Measurements from ENCODE around the gene CHCHD1.

Gene CHCHD1

DNA sequence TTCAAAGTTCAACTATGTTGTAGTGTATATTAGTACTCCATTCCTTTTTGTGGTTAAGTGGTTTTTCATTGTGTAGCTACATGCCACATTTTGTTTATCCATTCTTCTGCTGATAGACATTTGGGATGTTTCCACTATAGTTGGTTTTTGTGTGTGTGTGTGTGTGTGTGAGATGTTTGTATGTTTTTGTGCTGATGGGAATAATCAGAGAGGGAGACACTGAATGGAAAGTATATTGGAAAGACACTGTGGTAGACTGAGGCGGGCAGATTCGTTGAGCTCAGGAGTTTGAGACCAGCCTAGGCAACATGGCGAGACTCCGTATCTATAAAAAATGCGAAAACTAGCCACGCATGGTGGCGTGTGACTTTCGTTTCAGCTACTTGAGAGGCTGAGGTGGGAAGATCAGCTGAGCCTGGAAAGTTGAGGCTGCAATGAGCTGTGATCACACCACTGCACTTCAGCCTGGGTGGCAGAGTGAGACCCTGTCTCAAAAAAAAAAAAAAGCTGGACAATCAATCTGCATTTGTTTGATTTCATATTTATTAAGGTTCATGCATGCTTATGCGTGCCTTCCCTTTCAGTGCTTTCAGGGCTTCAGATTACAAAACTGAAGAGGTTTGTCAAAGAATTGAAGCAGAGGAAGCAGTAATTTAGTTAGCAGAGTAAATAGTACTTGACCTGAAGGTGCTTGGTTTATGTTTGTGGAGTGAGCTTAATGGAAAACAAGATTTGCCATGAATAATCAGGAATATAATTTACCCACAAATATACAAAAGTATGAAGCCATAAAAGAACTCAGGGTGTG, 22.9 kb upstream of the CHCHD1 start:
- ATAC-seq (peak; percentile 27), DNase-seq (ENCODE audit: low spot score in 2 of 2) (no peak)
- Mint-ChIP-seq H3K9me3 (no peaks in the 10 kb centered on the region), H3K4me3 (peak overlapping the region; percentile 58), H3K4me1 (peaks cover 87% of the 10 kb centered on the region), H3K36me3 (peaks cover 100% of the 10 kb centered on the region), H3K27ac (peak overlapping the region; percentile 77)

DNA sequence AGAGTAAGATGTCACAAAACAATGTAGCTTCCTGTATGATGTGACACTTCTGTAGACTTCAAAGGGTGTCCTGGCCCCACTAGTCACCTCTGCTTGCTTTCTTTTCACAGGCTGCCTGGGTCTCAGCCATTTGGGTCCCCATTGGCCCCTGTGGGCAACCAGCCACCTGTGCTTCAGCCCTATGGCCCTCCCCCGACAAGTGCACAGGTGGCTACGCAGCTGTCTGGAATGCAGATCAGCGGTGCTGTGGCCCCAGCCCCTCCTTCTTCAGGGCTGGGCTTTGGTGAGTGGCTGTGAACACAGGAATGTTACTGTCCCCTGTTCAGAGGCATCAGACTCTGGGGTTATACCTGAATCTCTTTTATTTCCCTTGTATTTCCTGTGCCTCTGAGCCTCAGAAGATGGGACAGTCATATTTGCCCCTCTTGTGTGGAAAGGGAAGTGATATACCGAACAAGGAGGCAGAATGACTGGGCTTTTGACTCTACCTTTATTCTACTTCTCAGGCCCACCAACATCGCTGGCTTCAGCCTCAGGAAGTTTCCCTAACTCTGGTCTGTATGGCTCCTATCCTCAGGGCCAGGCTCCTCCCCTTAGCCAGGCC, 22.2 kb upstream of the CHCHD1 start:
- H3K4me1 Mint-ChIP-seq: peaks cover 85% of the 10 kb centered on the region
- peak; percentile 81 for ATAC-seq
- H3K4me3 Mint-ChIP-seq: peak overlapping the region; percentile 58
- H3K9me3 Mint-ChIP-seq: no peaks in the 10 kb centered on the region
- peak overlapping the region; percentile 77 for H3K27ac Mint-ChIP-seq
- peak in 1 of 2 donors; percentile 72 for DNase-seq (ENCODE audit: low spot score in 2 of 2)
- peaks cover 100% of the 10 kb centered on the region for H3K36me3 Mint-ChIP-seq

DNA sequence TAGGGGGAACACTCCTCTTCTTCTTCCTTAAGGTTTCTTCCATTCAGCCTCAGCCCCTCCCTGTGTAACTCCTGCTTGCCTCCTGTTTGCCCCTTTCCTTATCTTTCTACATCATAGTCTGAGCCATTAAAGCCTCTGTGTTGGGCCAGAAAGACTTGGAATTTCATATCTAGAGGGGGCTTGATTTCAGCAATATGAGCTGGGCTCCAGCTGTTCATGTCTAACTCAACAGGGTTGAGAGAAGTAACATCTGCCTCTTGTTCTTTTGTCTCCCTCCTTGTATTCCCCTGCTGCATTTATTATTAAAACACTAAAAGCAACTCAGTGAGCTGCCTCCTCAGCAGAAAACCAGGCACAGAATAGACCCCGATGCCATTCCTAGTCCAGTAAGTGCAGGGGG, 20.1 kb upstream of the CHCHD1 start:
- ATAC-seq (no peak), DNase-seq (ENCODE audit: low spot score in 2 of 2) (no peak)
- Mint-ChIP-seq H3K27ac (peak overlapping the region; percentile 77), H3K4me1 (peaks cover 82% of the 10 kb centered on the region), H3K4me3 (no peak overlapping the region), H3K9me3 (no peaks in the 10 kb centered on the region), H3K36me3 (peaks cover 100% of the 10 kb centered on the region)

DNA sequence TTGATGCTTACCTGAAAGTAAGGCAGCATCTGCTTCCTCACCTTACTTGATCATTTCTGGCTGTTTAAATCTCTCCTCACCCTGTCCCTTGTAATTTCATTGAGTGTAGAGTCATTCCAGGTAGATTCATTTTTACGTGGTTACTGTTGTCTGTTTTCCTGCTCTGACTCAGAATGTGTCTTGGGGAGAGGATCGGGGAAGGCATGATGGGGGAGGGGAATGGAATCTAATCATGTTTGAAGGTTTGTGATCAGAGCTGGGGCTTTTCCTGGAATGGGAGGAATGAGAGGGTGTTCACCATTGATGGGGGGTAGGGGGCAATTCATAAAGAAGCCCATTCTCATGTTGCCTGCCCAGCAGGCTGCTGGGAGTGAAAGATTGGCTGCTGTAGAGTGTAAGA, 18.9 kb upstream of the CHCHD1 start:
- H3K27ac Mint-ChIP-seq: peak overlapping the region; percentile 85
- DNase-seq (ENCODE audit: low spot score in 2 of 2) (peak in 1 of 2 donors; percentile 71), ATAC-seq (peak; percentile 78)
- H3K36me3 Mint-ChIP-seq: peaks cover 99% of the 10 kb centered on the region
- no peaks in the 10 kb centered on the region for H3K9me3 Mint-ChIP-seq
- peaks cover 74% of the 10 kb centered on the region for H3K4me1 Mint-ChIP-seq
- H3K4me3 Mint-ChIP-seq: peak overlapping the region; percentile 40

DNA sequence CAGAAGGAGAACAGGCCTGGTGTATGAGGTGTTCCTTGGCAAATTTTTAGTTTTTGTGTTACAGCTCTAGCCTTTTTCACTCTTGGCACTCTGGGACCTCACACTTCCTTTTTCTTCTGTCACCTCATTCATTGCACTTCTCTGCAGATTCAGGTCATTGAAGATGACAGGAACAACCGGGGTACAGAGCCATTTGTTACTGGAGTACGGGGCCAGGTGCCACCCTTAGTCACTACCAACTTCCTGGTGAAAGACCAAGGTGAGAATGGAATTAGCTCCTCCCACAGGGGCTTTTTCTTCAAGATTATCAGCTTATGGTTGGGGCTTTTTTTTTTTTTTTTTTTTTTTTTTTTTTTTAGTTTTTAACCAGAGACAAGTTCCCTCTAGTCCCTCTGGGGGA, 18.5 kb upstream of the CHCHD1 start:
- peak overlapping the region; percentile 85 for H3K27ac Mint-ChIP-seq
- H3K36me3 Mint-ChIP-seq: peaks cover 99% of the 10 kb centered on the region
- H3K9me3 Mint-ChIP-seq: no peaks in the 10 kb centered on the region
- peak overlapping the region; percentile 40 for H3K4me3 Mint-ChIP-seq
- DNase-seq (ENCODE audit: low spot score in 2 of 2) (no peak), ATAC-seq (peak; percentile 42)
- peaks cover 70% of the 10 kb centered on the region for H3K4me1 Mint-ChIP-seq

DNA sequence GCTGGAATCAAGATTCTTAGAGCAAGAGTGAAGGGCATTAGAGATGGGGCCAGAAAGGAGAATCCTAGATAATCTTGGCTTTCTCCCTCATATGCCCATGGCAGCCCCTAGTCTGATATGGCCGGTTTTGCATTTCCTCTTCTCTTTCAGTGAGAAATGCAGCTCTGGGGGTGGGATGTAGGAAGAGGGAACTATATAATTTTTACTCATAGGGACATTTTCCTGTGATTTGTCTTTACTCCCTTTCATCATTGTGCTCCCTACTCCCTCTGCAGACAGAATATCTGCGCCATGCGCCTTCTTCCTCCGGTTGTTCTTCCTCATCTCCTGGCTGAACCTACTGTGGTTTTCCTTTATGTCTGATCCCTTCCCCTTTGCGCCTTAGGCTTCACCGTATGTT, 16.8 kb upstream of the CHCHD1 start:
- H3K9me3 Mint-ChIP-seq: no peaks in the 10 kb centered on the region
- DNase-seq (ENCODE audit: low spot score in 2 of 2): no peak
- H3K36me3 Mint-ChIP-seq: peaks cover 99% of the 10 kb centered on the region
- H3K4me1 Mint-ChIP-seq: peaks cover 69% of the 10 kb centered on the region
- peak overlapping the region; percentile 63 for H3K27ac Mint-ChIP-seq
- no peak overlapping the region for H3K4me3 Mint-ChIP-seq
- ATAC-seq: no peak

DNA sequence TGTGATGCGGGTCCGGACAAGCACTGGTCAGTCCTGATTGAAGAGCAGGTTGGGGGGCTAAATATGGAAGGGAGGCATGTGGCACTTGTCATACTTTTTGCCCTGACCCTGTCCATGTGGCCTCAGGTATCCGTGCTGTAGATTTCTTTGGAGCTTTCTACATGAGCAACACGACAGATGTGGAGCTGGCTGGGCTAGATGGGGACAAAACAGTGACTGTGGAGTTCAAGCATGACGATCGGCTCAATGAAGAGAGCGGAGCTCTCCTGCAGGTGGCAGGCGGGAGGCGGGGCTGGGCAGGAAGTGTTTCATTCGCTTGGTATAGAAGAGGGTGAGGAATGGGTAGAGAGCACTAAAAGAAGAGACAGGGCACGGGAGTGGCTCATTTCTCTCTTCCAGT, 13.0 kb upstream of the CHCHD1 start:
- DNase-seq (ENCODE audit: low spot score in 2 of 2) (no peak), ATAC-seq (no peak)
- Mint-ChIP-seq H3K4me1 (peaks cover 50% of the 10 kb centered on the region), H3K4me3 (peak overlapping the region; percentile 8), H3K36me3 (peaks cover 99% of the 10 kb centered on the region), H3K27ac (peak overlapping the region; percentile 55), H3K9me3 (no peaks in the 10 kb centered on the region)

DNA sequence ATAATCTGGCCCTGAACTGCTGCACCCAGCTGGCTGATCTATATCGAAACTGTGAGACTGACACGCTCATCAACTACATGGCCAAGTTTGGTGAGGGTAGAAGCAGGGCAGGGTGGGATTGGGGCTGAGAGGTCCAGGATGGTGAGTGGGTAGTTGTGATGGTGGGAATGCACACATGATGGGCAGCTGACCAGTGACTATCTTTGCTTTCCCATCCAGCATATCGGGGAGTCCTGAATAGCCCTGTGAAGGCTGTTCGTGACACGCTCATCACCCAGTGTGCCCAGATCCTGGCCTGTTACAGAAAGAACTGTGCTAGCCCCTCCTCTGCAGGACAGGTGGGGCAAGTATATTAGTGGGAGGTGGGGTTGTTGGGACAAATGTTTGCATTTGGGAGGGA, 12.5 kb upstream of the CHCHD1 start:
- Mint-ChIP-seq H3K36me3 (peaks cover 99% of the 10 kb centered on the region), H3K4me3 (peak overlapping the region; percentile 8), H3K4me1 (peaks cover 52% of the 10 kb centered on the region), H3K27ac (peak overlapping the region; percentile 55), H3K9me3 (no peaks in the 10 kb centered on the region)
- ATAC-seq: no peak
- no peak for DNase-seq (ENCODE audit: low spot score in 2 of 2)

DNA sequence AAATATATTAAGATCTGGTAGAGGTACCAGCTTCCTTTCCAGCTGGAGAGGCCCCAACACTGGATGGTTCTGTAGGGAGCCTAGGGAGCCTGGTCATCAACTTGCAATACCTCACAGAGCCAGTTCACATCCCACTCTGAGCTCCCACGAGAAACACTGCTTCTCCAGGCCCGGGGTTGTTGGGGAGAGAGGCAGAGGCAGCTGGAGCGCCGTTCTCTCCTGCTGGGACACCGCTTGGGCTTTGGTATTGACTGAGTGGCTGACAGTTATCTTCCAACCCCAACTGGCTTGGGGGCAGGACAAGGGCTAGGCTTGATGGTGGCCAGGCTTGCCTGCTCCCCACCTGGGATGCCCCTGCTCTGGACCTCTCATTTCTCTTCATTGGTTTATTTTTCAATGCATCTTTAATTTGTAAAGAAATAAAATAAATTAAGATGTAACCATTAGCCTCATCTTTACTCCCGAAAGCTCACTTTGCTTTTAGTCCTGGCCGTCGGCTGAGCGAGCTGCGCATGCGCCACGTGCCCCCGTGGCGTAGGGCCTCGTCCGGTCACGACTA, 10.0 kb upstream of the CHCHD1 start:
- Mint-ChIP-seq H3K9me3 (no peaks in the 10 kb centered on the region), H3K4me1 (peaks cover 59% of the 10 kb centered on the region), H3K27ac (peak overlapping the region; percentile 94), H3K36me3 (peaks cover 99% of the 10 kb centered on the region), H3K4me3 (peak overlapping the region; percentile 90)
- DNase-seq (ENCODE audit: low spot score in 2 of 2) (no peak), ATAC-seq (peak; percentile 2)

DNA sequence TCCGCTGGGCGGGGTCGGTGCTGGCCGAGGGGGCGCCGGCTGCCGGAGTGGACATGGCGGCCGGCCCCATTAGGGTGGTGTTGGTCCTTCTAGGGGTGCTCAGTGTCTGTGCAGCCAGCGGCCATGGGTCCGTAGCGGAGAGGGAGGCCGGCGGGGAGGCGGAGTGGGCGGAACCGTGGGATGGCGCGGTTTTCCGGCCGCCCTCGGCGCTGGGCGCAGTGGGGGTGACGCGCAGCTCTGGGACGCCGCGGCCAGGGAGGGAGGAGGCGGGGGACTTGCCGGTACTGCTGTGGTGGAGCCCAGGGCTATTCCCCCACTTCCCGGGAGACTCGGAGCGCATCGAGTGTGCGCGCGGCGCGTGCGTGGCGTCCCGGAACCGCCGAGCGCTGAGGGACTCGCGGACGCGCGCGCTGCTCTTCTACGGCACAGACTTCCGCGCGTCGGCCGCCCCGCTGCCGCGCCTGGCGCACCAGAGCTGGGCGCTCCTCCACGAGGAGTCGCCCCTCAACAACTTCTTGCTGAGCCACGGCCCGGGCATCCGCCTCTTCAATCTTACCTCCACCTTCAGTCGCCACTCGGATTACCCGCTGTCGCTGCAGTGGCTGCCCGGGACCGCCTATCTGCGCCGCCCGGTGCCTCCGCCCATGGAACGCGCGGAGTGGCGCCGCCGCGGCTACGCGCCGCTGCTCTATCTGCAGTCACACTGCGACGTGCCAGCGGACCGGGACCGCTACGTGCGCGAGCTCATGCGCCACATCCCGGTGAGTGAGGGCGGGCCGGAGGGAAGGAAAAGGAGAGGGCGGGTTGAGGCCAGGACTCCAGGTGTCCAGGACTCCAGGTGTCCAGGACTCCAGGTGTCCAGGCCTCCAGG, 9.3 kb upstream of the CHCHD1 start:
- Mint-ChIP-seq H3K9me3 (no peaks in the 10 kb centered on the region), H3K27ac (peak overlapping the region; percentile 94), H3K4me3 (peak overlapping the region; percentile 90), H3K36me3 (peaks cover 100% of the 10 kb centered on the region), H3K4me1 (peaks cover 64% of the 10 kb centered on the region)
- peak; percentile 83 for ATAC-seq
- DNase-seq (ENCODE audit: low spot score in 2 of 2): peak; percentile 81 to 94

DNA sequence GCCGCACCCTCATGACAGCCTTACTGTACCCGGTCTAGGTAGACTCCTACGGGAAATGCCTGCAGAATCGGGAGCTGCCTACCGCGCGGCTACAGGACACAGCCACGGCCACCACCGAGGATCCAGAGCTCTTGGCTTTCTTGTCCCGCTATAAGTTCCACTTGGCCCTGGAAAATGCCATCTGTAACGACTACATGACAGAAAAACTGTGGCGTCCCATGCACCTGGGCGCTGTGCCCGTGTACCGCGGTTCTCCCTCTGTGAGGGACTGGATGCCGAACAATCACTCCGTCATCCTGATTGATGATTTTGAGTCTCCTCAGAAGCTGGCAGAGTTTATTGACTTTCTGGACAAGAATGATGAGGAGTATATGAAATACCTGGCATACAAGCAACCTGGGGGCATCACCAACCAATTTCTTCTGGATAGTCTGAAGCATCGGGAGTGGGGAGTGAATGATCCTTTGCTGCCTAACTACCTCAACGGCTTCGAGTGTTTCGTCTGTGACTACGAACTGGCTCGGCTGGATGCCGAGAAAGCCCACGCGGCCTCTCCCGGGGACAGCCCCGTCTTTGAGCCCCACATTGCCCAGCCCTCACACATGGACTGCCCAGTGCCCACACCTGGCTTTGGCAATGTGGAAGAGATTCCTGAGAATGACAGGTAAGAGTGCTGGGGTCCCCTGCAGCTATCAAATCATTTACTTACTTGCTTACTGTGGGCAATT, 8.5 kb upstream of the CHCHD1 start:
- Mint-ChIP-seq H3K36me3 (peaks cover 100% of the 10 kb centered on the region), H3K27ac (peak overlapping the region; percentile 94), H3K9me3 (no peaks in the 10 kb centered on the region), H3K4me3 (peak overlapping the region; percentile 90), H3K4me1 (peaks cover 66% of the 10 kb centered on the region)
- peak; percentile 2 for ATAC-seq
- peak in 1 of 2 donors; percentile 64 for DNase-seq (ENCODE audit: low spot score in 2 of 2)

DNA sequence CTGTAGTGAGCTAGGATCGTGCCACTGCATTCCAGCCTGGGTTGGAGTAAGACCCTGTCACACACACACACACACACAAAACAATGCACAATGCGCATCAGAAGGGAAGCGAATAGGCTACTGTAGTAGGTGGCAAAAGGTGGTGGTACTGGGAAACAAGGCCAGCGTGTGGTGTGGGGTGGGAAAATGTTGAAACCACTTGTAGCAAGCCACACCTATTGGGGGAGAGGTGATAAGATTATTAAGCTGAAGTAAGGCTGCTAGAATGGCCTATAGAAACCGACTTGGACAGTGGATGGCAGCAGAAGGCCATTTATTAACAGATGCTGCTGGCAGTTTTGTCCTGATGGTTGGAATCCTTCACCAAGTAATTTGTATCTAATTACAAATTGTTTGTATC, 7.2 kb upstream of the CHCHD1 start:
- DNase-seq (ENCODE audit: low spot score in 2 of 2) (no peak), ATAC-seq (no peak)
- Mint-ChIP-seq H3K27ac (peak overlapping the region; percentile 94), H3K9me3 (no peaks in the 10 kb centered on the region), H3K4me3 (peak overlapping the region; percentile 90), H3K36me3 (peaks cover 100% of the 10 kb centered on the region), H3K4me1 (peaks cover 56% of the 10 kb centered on the region)

DNA sequence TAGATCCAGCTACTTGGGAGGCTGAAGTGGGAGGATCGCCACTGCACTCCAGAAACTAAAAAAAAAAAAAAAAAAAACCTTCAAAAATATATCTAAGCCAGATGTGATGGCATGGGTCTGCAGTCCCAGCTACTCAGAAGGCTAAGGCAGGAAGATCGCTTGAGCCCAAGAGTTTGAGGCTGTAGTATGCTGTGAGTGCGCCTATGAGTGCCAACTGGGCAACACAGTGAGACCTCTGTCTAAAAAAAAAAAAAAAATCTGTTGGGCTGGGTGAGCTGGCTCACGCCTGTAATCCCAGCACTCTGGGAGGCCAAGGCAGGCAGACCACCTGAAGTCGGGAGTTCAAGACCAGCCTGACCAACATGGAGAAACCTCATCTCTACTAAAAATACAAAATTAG, 2.8 kb upstream of the CHCHD1 start:
- DNase-seq (ENCODE audit: low spot score in 2 of 2) (no peak), ATAC-seq (no peak)
- peaks cover 65% of the 10 kb centered on the region for H3K4me1 Mint-ChIP-seq
- no peak overlapping the region for H3K27ac Mint-ChIP-seq
- peaks cover 82% of the 10 kb centered on the region for H3K36me3 Mint-ChIP-seq
- no peak overlapping the region for H3K4me3 Mint-ChIP-seq
- H3K9me3 Mint-ChIP-seq: no peaks in the 10 kb centered on the region

DNA sequence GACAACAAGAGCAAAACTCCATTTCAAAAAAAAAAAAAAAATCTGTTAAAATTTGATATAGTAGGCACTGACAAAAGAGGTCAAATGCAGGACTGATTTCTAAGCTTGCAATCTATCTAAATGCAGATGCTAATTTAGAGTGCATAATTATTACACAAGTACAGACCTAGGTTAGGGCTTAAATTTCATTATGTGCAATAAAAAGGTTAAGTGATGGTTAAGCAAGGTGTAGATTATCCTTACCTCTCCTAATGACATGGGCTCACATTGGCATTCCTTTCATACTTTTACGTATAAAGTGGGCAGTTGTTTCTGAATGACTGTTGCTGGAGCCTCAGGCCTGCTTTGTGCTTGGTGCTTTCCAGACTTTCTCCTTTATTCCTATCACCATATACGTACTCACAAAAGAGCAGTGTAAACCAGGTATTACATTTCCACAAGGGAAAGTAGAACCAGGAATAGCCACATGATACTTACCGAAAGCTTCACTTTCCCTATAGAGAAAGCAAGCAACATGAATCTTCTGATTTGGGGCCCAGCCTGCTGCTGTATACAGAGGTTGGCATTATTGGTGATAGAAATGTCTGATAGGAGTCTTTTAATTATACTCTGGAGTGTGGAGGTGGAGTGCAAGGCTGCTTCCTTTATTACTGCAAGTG, 2.2 kb upstream of the CHCHD1 start:
- Mint-ChIP-seq H3K4me1 (peaks cover 60% of the 10 kb centered on the region), H3K36me3 (peaks cover 76% of the 10 kb centered on the region)
- no peak for ATAC-seq

More for the DNA sequence above, 2.2 kb upstream of the CHCHD1 start:
- no peaks in the 10 kb centered on the region for H3K9me3 Mint-ChIP-seq
- peak overlapping the region; percentile 92 for H3K4me3 Mint-ChIP-seq
- H3K27ac Mint-ChIP-seq: peak overlapping the region; percentile 74
- DNase-seq (ENCODE audit: low spot score in 2 of 2): no peak

Data from stimulated activated effector memory CD8-positive, alpha-beta T cell treated with anti-CD3 and anti-CD28 coated beads, Interleukin-12 subunit alpha, Interleukin-12 subunit beta, amount 100 ng/mL, for 72 hours (primary cell).